HepG2 (cell line): Measurements from ENCODE around the gene ATXN2. TPM values are rescaled to one million over a fixed set of nuclear protein-coding genes. Genes with fewer than 3 reads are reported as not detected.

Experiments
- ATF7-NPFF ChIP-seq: sonication (generic); formaldehyde crosslinking; IDR thresholded peaks from 2 replicates; pipeline ENCODE4 v1.8.1; 2023; ENCODE audit warnings: mild to moderate bottlenecking, low read depth, missing genetic modification reagents, moderate library complexity
- BCL6 ChIP-seq: IDR thresholded peaks from 2 replicates; pipeline ENCODE4 v1.6.1; 2016; ENCODE audit warnings: missing genetic modification reagents, missing compliant biosample characterization
- JUND ChIP-seq: sonication (generic); formaldehyde crosslinking; IDR thresholded peaks from 2 replicates; pipeline ENCODE4 v1.8.0; 2022; ENCODE audit warnings: mild to moderate bottlenecking, missing genetic modification reagents
- KAT2B ChIP-seq: fragments of 150-350 bp; IDR thresholded peaks from 2 replicates; pipeline ENCODE4 v1.6.1; 2014; ENCODE audit warnings: low read depth, low read length, borderline replicate concordance
- MEF2D ChIP-seq: sonication (generic); formaldehyde crosslinking; IDR thresholded peaks from 2 replicates; pipeline ENCODE4 v1.5.1; 2020; ENCODE audit warnings: mild to moderate bottlenecking, missing genetic modification reagents
- MNT ChIP-seq: fragments of 450-650 bp; IDR thresholded peaks from 2 replicates; pipeline ENCODE4 v1.6.1; 2016
- RARA ChIP-seq: IDR thresholded peaks from 2 replicates; pipeline ENCODE4 v1.6.1; 2016; ENCODE audit warnings: missing genetic modification reagents, missing compliant biosample characterization
- RBAK ChIP-seq: sonication (generic); formaldehyde crosslinking; IDR thresholded peaks from 2 replicates; pipeline ENCODE4 v1.5.1; 2020; ENCODE audit warnings: mild to moderate bottlenecking, missing genetic modification reagents
- SMAD9 ChIP-seq: sonication (generic); formaldehyde crosslinking; IDR thresholded peaks from 2 replicates; pipeline ENCODE4 v1.5.1; 2020; ENCODE audit warnings: mild to moderate bottlenecking, missing genetic modification reagents
- TCF7 ChIP-seq: sonication (generic); IDR thresholded peaks from 2 replicates; pipeline ENCODE4 v1.6.1; 2016; ENCODE audit warnings: antibody characterized with exemption, low read depth
- TCF7L2 ChIP-seq: IDR thresholded peaks from 2 replicates; pipeline ENCODE4 v1.6.1; 2011; ENCODE audit warnings: mild to moderate bottlenecking, low read depth, low read length, moderate library complexity
- ZBED4 ChIP-seq: sonication (generic); formaldehyde crosslinking; IDR thresholded peaks from 2 replicates; pipeline ENCODE4 v1.4.0; 2020; ENCODE audit warnings: missing genetic modification reagents, borderline replicate concordance
- ZBTB14 ChIP-seq: sonication (generic); formaldehyde crosslinking; IDR thresholded peaks from 2 replicates; pipeline ENCODE4 v1.4.0; 2020; ENCODE audit warnings: missing genetic modification reagents
- ZBTB37 ChIP-seq: sonication (generic); formaldehyde crosslinking; IDR thresholded peaks from 2 replicates; pipeline ENCODE4 v1.4.0; 2020; ENCODE audit warnings: mild to moderate bottlenecking, missing genetic modification reagents
- ZNF333 ChIP-seq: sonication (generic); formaldehyde crosslinking; IDR thresholded peaks from 2 replicates; pipeline ENCODE4 v1.4.0; 2020; ENCODE audit warnings: mild to moderate bottlenecking, missing genetic modification reagents, borderline replicate concordance
- ZNF432 ChIP-seq: sonication (generic); formaldehyde crosslinking; IDR thresholded peaks from 2 replicates; pipeline ENCODE4 v1.5.0; 2020; ENCODE audit warnings: missing genetic modification reagents, mild to moderate bottlenecking, borderline replicate concordance
- ZNF44 ChIP-seq: sonication (generic); formaldehyde crosslinking; IDR thresholded peaks from 2 replicates; pipeline ENCODE4 v1.5.1; 2020; ENCODE audit warnings: mild to moderate bottlenecking, missing genetic modification reagents
- ZNF451 ChIP-seq: sonication (generic); formaldehyde crosslinking; IDR thresholded peaks from 2 replicates; pipeline ENCODE4 v1.5.0; 2020; ENCODE audit warnings: mild to moderate bottlenecking, missing genetic modification reagents
- ZNF773 ChIP-seq: sonication (generic); formaldehyde crosslinking; IDR thresholded peaks from 2 replicates; pipeline ENCODE4 v1.4.0; 2020; ENCODE audit warnings: missing genetic modification reagents, borderline replicate concordance
- polyA plus RNA-seq, 8 experiments: library from polyadenylated mRNA; depleted of rRNA in 3 of 8; stranded (reverse) in 7 of 8; unstranded in 1 of 8; fragments of >200 nt; fragmentation: Illumina TruSeq in 4 of 8; extraction: Trizol in 4 of 8; gene quantifications; 2 replicates each; pipeline versions ENCODE4 v1.2.1 to v1.2.3, GENCODE V29; 2011 to 2016; ENCODE audit warnings: low read depth in 4 of 8, missing spikeins in 1 of 8, mixed read lengths in 1 of 8; ENCODE audit not compliant: insufficient read depth in 1 of 8
- total RNA-seq, 5 experiments: library from RNA; depleted of rRNA; stranded (reverse); fragments of >200 nt; fragmentation: Illumina TruSeq; extraction: Trizol; gene quantifications; 2 replicates each; pipeline ENCODE4 v1.2.3, GENCODE V29; 2016; ENCODE audit warnings: low read depth in 1 of 5

ATXN2 gene
- total and polyA plus RNA-seq, 2 of the 13 experiments (the other 11 are each of a cell fraction or from before 2014, with no cell fraction given): 18.1 to 27.1 TPM

- no peak for TF ChIP-seq ZBTB14 (CRISPR knock-in tag)
- TF ChIP-seq RBAK: peak; percentile 50; the same call in 1 of the 2 replicates
- no peak for TF ChIP-seq TCF7L2
- TF ChIP-seq JUND (CRISPR knock-in tag): no peak
- no peak for TF ChIP-seq ZNF432 (CRISPR knock-in tag)
- TF ChIP-seq ZNF773 (CRISPR knock-in tag): no peak
- no peak for TF ChIP-seq ZBED4 (CRISPR knock-in tag)
- TF ChIP-seq MNT: peak; percentile 70
- TF ChIP-seq ZBTB37 (CRISPR knock-in tag): no peak
- no peak for TF ChIP-seq ZNF44 (CRISPR knock-in tag)
- no peak for TF ChIP-seq ZNF451
- no peak for TF ChIP-seq SMAD9 (CRISPR knock-in tag)
- TF ChIP-seq ZNF333: no peak
- TF ChIP-seq KAT2B: no peak
- peak; percentile 77 for TF ChIP-seq ATF7-NPFF (CRISPR knock-in tag)
- 0 out of 2 replicates have a peak, but pooled peaks have one; percentile 17 for TF ChIP-seq BCL6 (CRISPR knock-in tag)
- TF ChIP-seq RARA (CRISPR knock-in tag): peak; percentile 75
- no peak for TF ChIP-seq TCF7
- TF ChIP-seq MEF2D (CRISPR knock-in tag): peak; percentile 76; the same call in 1 of the 2 replicates
Measured at GRCh38 chr12:111599453-111600204, 514 bp upstream of the ATXN2 start (continued).
